WI38 (cell line): ENCODE results near the gene RAB44.

Experiments
- H3K4me3 ChIP-seq: 2 replicates; pipeline ENCODE4 v1.5.1; 2011; ENCODE audit warnings: low read depth, mild to moderate bottlenecking, control low read depth, low read length
- TF ChIP-seq, protein P1 (sequence below): IDR thresholded peaks from 2 replicates; pipeline ENCODE4 v1.5.1; 2012; ENCODE audit warnings: low read depth, mild to moderate bottlenecking, control low read depth, low read length

RAB44 gene

GRCh38 chr6:36663504-36664446 lies 33.9 kb upstream of the RAB44 start:
- TF ChIP-seq, protein P1, sequence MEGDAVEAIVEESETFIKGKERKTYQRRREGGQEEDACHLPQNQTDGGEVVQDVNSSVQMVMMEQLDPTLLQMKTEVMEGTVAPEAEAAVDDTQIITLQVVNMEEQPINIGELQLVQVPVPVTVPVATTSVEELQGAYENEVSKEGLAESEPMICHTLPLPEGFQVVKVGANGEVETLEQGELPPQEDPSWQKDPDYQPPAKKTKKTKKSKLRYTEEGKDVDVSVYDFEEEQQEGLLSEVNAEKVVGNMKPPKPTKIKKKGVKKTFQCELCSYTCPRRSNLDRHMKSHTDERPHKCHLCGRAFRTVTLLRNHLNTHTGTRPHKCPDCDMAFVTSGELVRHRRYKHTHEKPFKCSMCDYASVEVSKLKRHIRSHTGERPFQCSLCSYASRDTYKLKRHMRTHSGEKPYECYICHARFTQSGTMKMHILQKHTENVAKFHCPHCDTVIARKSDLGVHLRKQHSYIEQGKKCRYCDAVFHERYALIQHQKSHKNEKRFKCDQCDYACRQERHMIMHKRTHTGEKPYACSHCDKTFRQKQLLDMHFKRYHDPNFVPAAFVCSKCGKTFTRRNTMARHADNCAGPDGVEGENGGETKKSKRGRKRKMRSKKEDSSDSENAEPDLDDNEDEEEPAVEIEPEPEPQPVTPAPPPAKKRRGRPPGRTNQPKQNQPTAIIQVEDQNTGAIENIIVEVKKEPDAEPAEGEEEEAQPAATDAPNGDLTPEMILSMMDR: no peak
- no peak overlapping the region for H3K4me3 ChIP-seq

GRCh38 chr6:36665180-36665579 lies 32.4 kb upstream of the RAB44 start:
- no peak overlapping the region for H3K4me3 ChIP-seq
- TF ChIP-seq, protein P1: no peak

GRCh38 chr6:36666287-36666686 lies 31.3 kb upstream of the RAB44 start:
- no peak overlapping the region for H3K4me3 ChIP-seq
- TF ChIP-seq, protein P1: no peak

DNA sequence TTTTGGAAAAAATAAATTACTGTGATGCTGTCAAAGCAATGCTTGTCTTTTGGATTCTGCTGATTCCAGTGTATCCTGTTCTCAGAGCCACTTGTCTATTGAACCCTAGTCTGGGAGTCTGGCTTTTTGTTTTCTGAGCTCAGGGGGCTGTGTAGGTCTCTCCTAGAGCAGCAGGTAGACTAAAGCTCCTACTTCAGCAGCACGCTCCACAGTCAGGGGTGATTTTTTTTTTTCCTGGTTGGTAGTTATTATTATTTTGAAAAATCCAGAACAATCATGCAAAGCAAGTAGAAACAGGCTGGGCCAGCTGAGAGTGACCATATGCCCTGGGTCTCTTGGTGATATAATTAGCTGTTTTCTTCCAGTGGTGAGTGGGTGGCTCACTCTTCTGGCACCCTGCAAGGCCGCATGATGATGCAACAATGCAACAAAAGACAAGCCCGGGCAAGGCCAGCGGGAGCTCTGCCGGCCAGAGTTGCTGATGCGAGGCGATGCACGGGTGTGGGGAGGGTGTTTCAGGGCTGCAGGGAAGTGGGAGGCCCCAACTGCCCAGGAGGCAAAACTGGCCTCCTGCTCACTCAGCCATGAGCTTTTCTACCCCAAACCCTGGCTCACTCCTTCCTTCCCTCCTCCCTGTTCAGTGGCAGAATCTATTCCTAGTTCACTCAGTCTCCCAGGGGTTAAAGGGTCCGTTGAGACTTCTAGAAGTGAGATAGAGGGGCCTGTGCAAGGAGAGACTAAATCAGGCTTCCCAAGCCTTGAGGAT lies 30.6 kb upstream of the RAB44 start:
- H3K4me3 ChIP-seq: no peak overlapping the region
- TF ChIP-seq, protein P1: no peak

DNA sequence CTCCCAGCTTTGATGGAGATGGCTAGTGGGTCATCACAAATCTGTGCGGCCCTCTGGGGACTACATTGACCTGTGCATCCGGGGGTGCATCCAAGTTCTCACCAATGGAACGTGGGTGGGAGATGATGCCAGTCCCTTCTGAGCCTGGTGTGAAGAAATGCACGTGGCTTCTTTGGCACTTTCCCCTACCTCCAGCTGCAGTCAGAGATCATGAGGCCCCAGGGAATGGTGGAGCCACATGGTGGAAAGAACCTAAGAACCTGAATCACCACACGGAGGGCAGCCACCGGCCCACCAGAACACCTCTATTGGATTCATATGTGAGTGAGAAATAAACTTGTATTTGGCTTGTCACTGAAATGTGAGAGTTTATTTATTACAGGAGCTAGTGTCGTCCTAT lies 29.0 kb upstream of the RAB44 start:
- TF ChIP-seq, protein P1: no peak
- no peak overlapping the region for H3K4me3 ChIP-seq

GRCh38 chr6:36669002-36669401 lies 28.6 kb upstream of the RAB44 start:
- H3K4me3 ChIP-seq: no peak overlapping the region
- TF ChIP-seq, protein P1: no peak

GRCh38 chr6:36670271-36670670 lies 27.4 kb upstream of the RAB44 start:
- H3K4me3 ChIP-seq: no peak overlapping the region
- TF ChIP-seq, protein P1: no peak
